Measurements from ENCODE around the gene KLF15.

DNA sequence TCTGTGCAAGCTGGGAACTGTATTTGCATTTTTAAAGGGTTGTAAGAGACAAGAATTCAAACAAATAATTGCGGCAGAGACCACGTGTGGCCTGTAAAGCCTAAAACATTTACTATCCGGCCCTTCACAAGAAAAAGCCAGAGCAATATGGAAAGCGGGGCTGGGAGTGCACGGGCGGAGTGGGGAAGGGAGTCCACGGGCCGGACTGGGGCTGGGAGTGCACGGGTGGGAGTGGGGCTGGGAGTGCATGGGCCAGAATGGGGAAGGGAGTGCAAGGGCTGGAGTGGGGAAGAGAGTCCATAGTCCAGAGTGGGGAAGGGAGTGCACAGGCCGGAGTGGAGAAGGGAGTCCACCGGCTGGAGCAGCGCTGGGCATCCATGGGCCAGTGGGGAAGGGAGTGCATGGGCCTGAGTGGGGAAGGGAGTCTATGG, 41.2 kb downstream of the KLF15 start:
- no peak for TF ChIP-seq CTCF (IDR thresholded peaks at IDR 0.05)
- TF ChIP-seq POLR2A (IDR thresholded peaks at IDR 0.05): no peak
